Measurements from ENCODE around the gene DYRK3. TPM values are rescaled to one million over a fixed set of nuclear protein-coding genes. Genes with fewer than 3 reads are reported as not detected.

Gene DYRK3
- total and polyA plus RNA-seq, 2 of the 8 experiments (the other 6 are each of a cell fraction or from before 2014, with no cell fraction given) = 2.1 to 8.5 TPM

DNA sequence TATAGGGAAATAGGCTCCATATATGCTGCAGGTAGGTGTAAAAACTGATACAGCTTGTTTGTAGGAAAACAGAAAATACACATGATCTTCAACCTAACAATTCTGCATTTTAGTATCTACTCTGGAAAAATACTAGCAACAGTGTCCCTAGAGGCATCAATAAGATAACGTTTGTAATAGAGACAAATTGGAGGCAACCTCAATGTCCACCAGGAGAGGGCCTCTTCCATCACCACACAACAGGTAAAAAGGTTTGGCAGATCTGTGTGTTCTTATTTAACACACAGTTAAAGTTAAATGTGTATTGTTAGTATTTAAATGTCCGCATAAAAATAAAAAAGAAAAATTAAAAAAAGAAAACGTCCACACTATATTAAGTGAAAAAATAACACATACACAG, 28.5 kb upstream of the DYRK3 start:
- Histone ChIP-seq H2BK120ac (replicated peaks; ENCODE audit: low read depth, low read length) (no peak overlapping the region), H2BK20ac (ENCODE audit: low read length) (no peak overlapping the region), H2AK5ac (ENCODE audit: low read depth, low read length) (no peak overlapping the region), H4K91ac (replicated peaks; ENCODE audit: insufficient read length, low read length) (no peak overlapping the region), H3K4me1 (replicated peaks in 1 of 4; ENCODE audit: control insufficient read depth in 3 of 4, insufficient read depth in 4 of 4, low read length in 3 of 4) (peaks cover 0 to 6% (median 4%) of the 10 kb centered on the region in 4 experiments; a peak in 5 of 7 replicates), H3K79me2 (ENCODE audit: control insufficient read depth in 1 of 2, insufficient read depth in 2 of 2, low read length in 2 of 2) (peaks cover 0 to 7% of the 10 kb centered on the region in 2 experiments; a peak in 1 of 4 replicates), H3K4ac (replicated peaks; ENCODE audit: insufficient read length, low read depth, low read length) (no peak overlapping the region), H3K18ac (ENCODE audit: extremely low read depth, low read length) (no peak overlapping the region), H2BK12ac (ENCODE audit: low read depth, low read length) (no peak overlapping the region), H3K27ac (ENCODE audit: low read depth, low read length) (no peak overlapping the region), H2AFZ (ENCODE audit: low read length) (no peak overlapping the region), H4K20me1 (replicated peaks in 1 of 2; ENCODE audit: control insufficient read depth in 1 of 2, insufficient read depth in 2 of 2, low read length in 2 of 2) (peaks cover 0 to 1% of the 10 kb centered on the region in 2 experiments), H3K14ac (ENCODE audit: insufficient read length) (no peak overlapping the region), H3K79me1 (ENCODE audit: low read depth, low read length) (peaks cover 4% of the 10 kb centered on the region; the same call in 1 of the 2 replicates), H2BK5ac (ENCODE audit: low read depth, low read length) (no peak overlapping the region), H3K23me2 (ENCODE audit: low read depth, low read length) (no peaks in the 10 kb centered on the region), H3K36me3 (ENCODE audit: control insufficient read depth in 2 of 4, insufficient read depth in 4 of 4, low read length in 3 of 4) (peaks cover 0 to 15% (median 1%) of the 10 kb centered on the region in 4 experiments; a peak in 5 of 8 replicates), H3K4me3 (ENCODE audit: extremely low read depth in 1 of 4, insufficient read depth in 2 of 4, low read depth in 3 of 4, low read length in 4 of 4) (no peak overlapping the region), H3K9me3 (ENCODE audit: insufficient read depth in 2 of 2, low read depth in 1 of 2, low read length in 1 of 2) (no peaks in the 10 kb centered on the region), H3K56ac (replicated peaks; ENCODE audit: insufficient read length, low read depth, low read length) (no peak overlapping the region), H2BK15ac (ENCODE audit: low read length) (no peak overlapping the region), H4K5ac (ENCODE audit: insufficient read length, low read depth, low read length) (no peak overlapping the region), H4K8ac (ENCODE audit: extremely low read depth, insufficient read depth, low read length) (no peak overlapping the region), H3K4me2 (ENCODE audit: insufficient read depth in 1 of 2, low read depth in 2 of 2, low read length in 2 of 2) (no peak overlapping the region), H3K27me3 (replicated peaks in 1 of 4; ENCODE audit: control insufficient read depth in 3 of 4, extremely low read depth in 1 of 4, insufficient read depth in 3 of 4, low read length in 3 of 4) (no peaks in the 10 kb centered on the region), H3K23ac (ENCODE audit: insufficient read length) (no peak overlapping the region), H3K9ac (replicated peaks in 1 of 4; ENCODE audit: extremely low read depth in 1 of 4, low read depth in 3 of 4, low read length in 3 of 4) (no peak overlapping the region)
- ChIA-PET POLR2A (ENCODE audit: partially characterized antibody) (no interaction called here), CTCF (ENCODE audit: partially characterized antibody) (interaction anchor here (0.8 to 11.0 kb wide), 21 partner anchors 8 to 116 kb away, joined by 3 to 140 read pairs (median 6); no protein-coding TSS in a partner anchor)
- DNase-seq (ENCODE audit: low read depth in 1 of 2, low spot score in 2 of 2) (no peak), FAIRE-seq (no peak)
- 46% methylated on average over 3 of the region's 3 CpGs; no CpG with 5 or more reads in 1 of the 2 experiments for WGBS, 2 experiments (ENCODE audit: extremely low coverage in 1 of 2, insufficient coverage in 1 of 2, insufficient read length in 1 of 2, insufficient replicate concordance in 2 of 2, low coverage in 1 of 2, low lambda C conversion rate in 2 of 2, missing lambda C conversion rate in 1 of 2)
- TF ChIP-seq, protein P1, sequence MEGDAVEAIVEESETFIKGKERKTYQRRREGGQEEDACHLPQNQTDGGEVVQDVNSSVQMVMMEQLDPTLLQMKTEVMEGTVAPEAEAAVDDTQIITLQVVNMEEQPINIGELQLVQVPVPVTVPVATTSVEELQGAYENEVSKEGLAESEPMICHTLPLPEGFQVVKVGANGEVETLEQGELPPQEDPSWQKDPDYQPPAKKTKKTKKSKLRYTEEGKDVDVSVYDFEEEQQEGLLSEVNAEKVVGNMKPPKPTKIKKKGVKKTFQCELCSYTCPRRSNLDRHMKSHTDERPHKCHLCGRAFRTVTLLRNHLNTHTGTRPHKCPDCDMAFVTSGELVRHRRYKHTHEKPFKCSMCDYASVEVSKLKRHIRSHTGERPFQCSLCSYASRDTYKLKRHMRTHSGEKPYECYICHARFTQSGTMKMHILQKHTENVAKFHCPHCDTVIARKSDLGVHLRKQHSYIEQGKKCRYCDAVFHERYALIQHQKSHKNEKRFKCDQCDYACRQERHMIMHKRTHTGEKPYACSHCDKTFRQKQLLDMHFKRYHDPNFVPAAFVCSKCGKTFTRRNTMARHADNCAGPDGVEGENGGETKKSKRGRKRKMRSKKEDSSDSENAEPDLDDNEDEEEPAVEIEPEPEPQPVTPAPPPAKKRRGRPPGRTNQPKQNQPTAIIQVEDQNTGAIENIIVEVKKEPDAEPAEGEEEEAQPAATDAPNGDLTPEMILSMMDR (IDR thresholded peaks at IDR 0.05; ENCODE audit: control extremely low read depth in 1 of 3, insufficient read depth in 1 of 3, low read depth in 1 of 3, low read length in 3 of 3) = peak in 2 of 3 experiments; percentile 74 to 93; a peak in 3 of 4 replicates
- TF ChIP-seq RAD21 (IDR thresholded peaks at IDR 0.05 in 1 of 2, conservative IDR thresholded peaks at IDR 0.05 in 1 of 2; ENCODE audit: low read depth in 2 of 2, low read length in 2 of 2) (peak; percentile 35 to 41; a peak in 3 of 4 replicates), SIX5 (IDR thresholded peaks at IDR 0.05; ENCODE audit: low read depth, low read length) (no peak), SP1 (IDR thresholded peaks at IDR 0.05; ENCODE audit: low read depth, low read length) (no peak), SUZ12 (IDR thresholded peaks at IDR 0.05; ENCODE audit: low read length) (no peak)

All from H1 (cell line).